NT2/D1 (cell line): ENCODE results near the gene GLB1L3.

Source experiments
- SUZ12 ChIP-seq: IDR thresholded peaks from 2 replicates; pipeline ENCODE4 v1.6.1; 2011; ENCODE audit not compliant: insufficient read length, insufficient read depth; ENCODE audit errors: extremely low read depth
- YY1 ChIP-seq: IDR thresholded peaks from 2 replicates; pipeline ENCODE4 v1.6.1; 2011; ENCODE audit not compliant: insufficient read length, insufficient read depth

- TF ChIP-seq SUZ12, result no peak
- no peak for TF ChIP-seq YY1
These were observed 82.8 kb downstream of the GLB1L3 start for GRCh38 chr11:134358856-134359490.
